Heart left ventricle (tissue), 16 donors: ENCODE results near the gene MALRD1. TPM values are rescaled to one million over a fixed set of nuclear protein-coding genes. Genes with fewer than 3 reads are reported as not detected.

ENCODE experiments used
- ATAC-seq, 4 donors: fragments of 200-7000 bp; cut with Tn5 transposase; one replicate each; pipeline ENCODE4 v1.9.1; 2020 to 2022; ENCODE audit warnings: moderate library complexity in 4 of 4, mild to moderate bottlenecking in 3 of 4, moderate number of reproducible peaks in 1 of 4
- DNase-seq, 5 donors: peaks; one replicate each; pipeline ENCODE4 v3.0.0-alpha.2; 2020
- H3K27ac ChIP-seq, 12 donors: fragments of 200-600 bp; sonication (generic) in 4 of 12; one replicate each; pipeline versions ENCODE4 v1.5.0 to v1.8.0; 2016 to 2022; ENCODE audit warnings: mild to moderate bottlenecking in 2 of 12
- H3K27me3 ChIP-seq, 9 donors: fragments of 200-600 bp; sonication (generic) in 2 of 9; one replicate each; pipeline versions ENCODE4 v1.5.1 to v1.8.0; 2016 to 2022; ENCODE audit warnings: mild to moderate bottlenecking in 3 of 9
- H3K36me3 ChIP-seq, 9 donors: fragments of 200-600 bp; sonication (generic) in 2 of 9; one replicate each; pipeline versions ENCODE4 v1.5.0 to v1.8.0; 2018 to 2022; ENCODE audit warnings: mild to moderate bottlenecking in 2 of 9
- H3K4me1 ChIP-seq, 12 donors: fragments of 200-600 bp; sonication (generic) in 4 of 12; one replicate each; pipeline versions ENCODE4 v1.5.0 to v1.8.0; 2016 to 2022; ENCODE audit warnings: mild to moderate bottlenecking in 3 of 12
- H3K4me3 ChIP-seq, 12 donors: fragments of 200-600 bp; sonication (generic) in 4 of 12; one replicate each; pipeline versions ENCODE4 v1.5.0 to v1.8.0; 2017 to 2022; ENCODE audit warnings: mild to moderate bottlenecking in 9 of 12, moderate library complexity in 4 of 12
- H3K9me3 ChIP-seq, 12 donors: fragments of 200-600 bp; sonication (generic) in 4 of 12; one replicate each; pipeline versions ENCODE4 v1.5.0 to v1.8.0; 2016 to 2022; ENCODE audit warnings: mild to moderate bottlenecking in 1 of 12
- POLR2A ChIP-seq, 2 donors: fragments of 450-650 bp; IDR thresholded peaks; one replicate each; pipeline ENCODE4 v1.6.1; 2017; ENCODE audit warnings: antibody characterized with exemption in 2 of 2, mild to moderate bottlenecking in 2 of 2, moderate library complexity in 2 of 2
- WGBS, 4 donors: extraction: QIAGEN DNeasy Blood & Tissue Kit in 2 of 4; methylation state at CpG; one replicate each; pipeline versions ENCODE4 v1.1.5 to v1.1.7; 2013 to 2018; 5-methylcytosine and 5-hydroxymethylcytosine counted together
- intact Hi-C, 10 donors: fragments of 100-400 bp; cut with DNase I; formaldehyde crosslinking; loops; one replicate each; pipeline versions ENCODE4 v1.11.1 to v1.14.2; 2022
- polyA plus RNA-seq, 2 donors: library from polyadenylated mRNA; stranded (reverse); fragments of 200-250 nt; gene quantifications; one replicate each; pipeline ENCODE4 v1.2.3, GENCODE V29; 2013
- total RNA-seq, 9 donors: library from RNA; depleted of rRNA in 2 of 9; stranded (reverse); fragments of >200 nt in 2 of 9; fragmentation: NEBNext Ultra II Directional in 3 of 9; extraction: Animal tissue kit (Norgen Biotek cat#: 25700) in 3 of 9; gene quantifications; one replicate each; pipeline versions ENCODE4 v1.1.0 to v1.2.4, GENCODE V29; 2016 to 2023
- TF ChIP-seq, protein P1 (sequence below), 12 donors: fragments of 200-600 bp; sonication (generic) in 4 of 12; IDR thresholded peaks; one replicate each; pipeline versions ENCODE4 v1.5.0 to v1.8.0; 2018 to 2022; ENCODE audit warnings: antibody characterized with exemption in 12 of 12, mild to moderate bottlenecking in 5 of 12
- donor health status: ischemic (EF 13 %, LVEDD 7.1; RV severe dilation, severe dysfunction).
- donor health status: healthy with polysubstance abuse.
- donor health status: DM: no; HTN: yes; CAD: no.
- donor health status: DM: no; HTN: no; CAD: no.
- donor health status: ischemic (EF 25% LVEDD 6.9; RV normal size, moderate dysfunction).
- donor health status: ischemic (EF 25% LVEDD 5.7; RV mildly dilated, moderate dysfunction).
- donor health status: healthy.
- donor health status: DM: yes; HTN: yes; CAD: no.
- donor health status: ischemic (EF 35%, LVEDD 5.7; RV mildly dilated, moderate dysfunction).
- donor health status: nonischemic (EF 11% LVEDD 7.7; RV severe dilation, severe dysfunction).
- donor health status: DM: yes; HTN: yes; CAD: no.
- donor health status: PGD.
- donor health status: ischemic (EF 29% LVEDD 5.4; RV normal size, mild dysfunction).
- donor health status: nonischemic (EF 23%, LVEDD 6.1; RV moderate dilation, normal function).

Gene MALRD1
- total and polyA plus RNA-seq, 11 donors, result 0.12 to 1.1 (median 0.37) TPM; not detected in 1

DNA sequence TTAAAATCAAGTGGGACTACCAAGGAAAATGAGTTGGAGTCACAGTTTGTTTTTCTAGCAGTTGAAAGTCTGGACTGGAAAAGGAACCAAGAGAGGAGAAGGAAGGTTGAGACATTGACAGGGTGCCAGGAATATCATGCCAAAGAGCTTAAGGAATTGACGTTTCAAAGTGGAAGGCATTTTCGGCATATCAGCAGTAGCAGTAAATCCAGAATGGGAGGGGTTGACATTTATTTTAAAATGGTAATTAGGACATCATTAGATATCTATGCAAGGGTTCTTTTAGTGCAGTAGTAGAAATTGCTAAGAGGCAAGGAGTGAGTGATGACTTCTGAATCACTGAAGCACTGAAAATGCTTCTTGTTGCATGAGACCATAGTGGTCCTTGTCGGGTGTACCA is 431.8 kb downstream of the MALRD1 start:
- Histone ChIP-seq H3K4me1 (no peaks in the 10 kb centered on the region), H3K36me3 (no peaks in the 10 kb centered on the region), H3K27me3 (no peaks in the 10 kb centered on the region), H3K4me3 (no peak overlapping the region), H3K9me3 (no peaks in the 10 kb centered on the region), H3K27ac (no peak overlapping the region)
- TF ChIP-seq, protein P1, sequence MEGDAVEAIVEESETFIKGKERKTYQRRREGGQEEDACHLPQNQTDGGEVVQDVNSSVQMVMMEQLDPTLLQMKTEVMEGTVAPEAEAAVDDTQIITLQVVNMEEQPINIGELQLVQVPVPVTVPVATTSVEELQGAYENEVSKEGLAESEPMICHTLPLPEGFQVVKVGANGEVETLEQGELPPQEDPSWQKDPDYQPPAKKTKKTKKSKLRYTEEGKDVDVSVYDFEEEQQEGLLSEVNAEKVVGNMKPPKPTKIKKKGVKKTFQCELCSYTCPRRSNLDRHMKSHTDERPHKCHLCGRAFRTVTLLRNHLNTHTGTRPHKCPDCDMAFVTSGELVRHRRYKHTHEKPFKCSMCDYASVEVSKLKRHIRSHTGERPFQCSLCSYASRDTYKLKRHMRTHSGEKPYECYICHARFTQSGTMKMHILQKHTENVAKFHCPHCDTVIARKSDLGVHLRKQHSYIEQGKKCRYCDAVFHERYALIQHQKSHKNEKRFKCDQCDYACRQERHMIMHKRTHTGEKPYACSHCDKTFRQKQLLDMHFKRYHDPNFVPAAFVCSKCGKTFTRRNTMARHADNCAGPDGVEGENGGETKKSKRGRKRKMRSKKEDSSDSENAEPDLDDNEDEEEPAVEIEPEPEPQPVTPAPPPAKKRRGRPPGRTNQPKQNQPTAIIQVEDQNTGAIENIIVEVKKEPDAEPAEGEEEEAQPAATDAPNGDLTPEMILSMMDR (IDR thresholded peaks at IDR 0.05), result no peak
- TF ChIP-seq POLR2A (IDR thresholded peaks at IDR 0.05), result no peak
- intact Hi-C loops, result no loop called here
- 40 to 55% (median 50%) methylated on average over 3 of the region's 3 CpGs for WGBS, 4 donors
- DNase-seq (no peak), ATAC-seq (no peak)

GRCh38 chr10:19483421-19483820 is 434.8 kb downstream of the MALRD1 start:
- no peaks in the 10 kb centered on the region for H3K27me3 ChIP-seq
- no peaks in the 10 kb centered on the region for H3K9me3 ChIP-seq
- no peak overlapping the region for H3K27ac ChIP-seq
- no peaks in the 10 kb centered on the region for H3K4me1 ChIP-seq
- ATAC-seq (no peak), DNase-seq (no peak)
- no peaks in the 10 kb centered on the region for H3K36me3 ChIP-seq
- H3K4me3 ChIP-seq, result no peak overlapping the region
- intact Hi-C loops, result no loop called here
- TF ChIP-seq, protein P1 (IDR thresholded peaks at IDR 0.05), result no peak
- TF ChIP-seq POLR2A (IDR thresholded peaks at IDR 0.05), result no peak
- WGBS, 4 donors, result 45 to 51% (median 50%) methylated on average over 2 of the region's 2 CpGs

GRCh38 chr10:19488592-19489280 is 440.1 kb downstream of the MALRD1 start:
- H3K27me3 ChIP-seq, result no peaks in the 10 kb centered on the region
- 26 to 36% (median 32%) methylated on average over 23 of the region's 23 CpGs for WGBS, 4 donors
- TF ChIP-seq, protein P1 (IDR thresholded peaks at IDR 0.05), result peak in 3 of 12 donors; percentile 29 to 32 (median 31)
- TF ChIP-seq POLR2A (IDR thresholded peaks at IDR 0.05), result no peak
- H3K9me3 ChIP-seq, result no peaks in the 10 kb centered on the region
- no peaks in the 10 kb centered on the region for H3K4me1 ChIP-seq
- H3K27ac ChIP-seq, result no peak overlapping the region
- intact Hi-C loops, result no loop called here
- DNase-seq (peak; percentile 12 to 69 (median 41)), ATAC-seq (peak in 3 of 4 donors; percentile 20 to 79 (median 49))
- H3K36me3 ChIP-seq, result no peaks in the 10 kb centered on the region
- peak overlapping the region in 11 of 12 donors; percentile 4 to 57 (median 32) for H3K4me3 ChIP-seq

DNA sequence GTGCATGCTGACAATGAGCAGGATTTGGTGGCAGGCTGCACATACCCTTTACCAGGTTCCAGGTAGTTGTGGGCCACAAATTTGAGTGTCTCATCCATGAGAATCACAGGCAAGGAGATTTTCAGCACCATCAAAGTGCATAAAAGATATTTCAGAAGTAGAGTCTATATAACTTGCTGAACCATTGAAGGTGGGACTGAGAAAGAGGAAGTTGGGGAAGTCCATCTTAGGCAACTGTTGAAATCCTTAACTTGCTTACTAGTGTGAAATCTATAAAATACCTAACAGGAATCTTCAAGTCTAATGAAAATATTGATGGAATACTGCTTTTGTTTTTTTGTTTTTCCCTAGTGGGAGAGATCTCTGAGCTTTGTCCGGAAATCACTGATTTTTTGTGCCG is 442.6 kb downstream of the MALRD1 start:
- no peaks in the 10 kb centered on the region for H3K4me1 ChIP-seq
- WGBS, 4 donors, result 87 to 100% (median 91%) methylated on average over 2 of the region's 2 CpGs
- no peaks in the 10 kb centered on the region for H3K27me3 ChIP-seq
- H3K36me3 ChIP-seq, result no peaks in the 10 kb centered on the region
- intact Hi-C loops, result no loop called here
- DNase-seq (no peak), ATAC-seq (no peak)
- no peak overlapping the region for H3K27ac ChIP-seq
- TF ChIP-seq, protein P1 (IDR thresholded peaks at IDR 0.05), result no peak
- no peak for TF ChIP-seq POLR2A (IDR thresholded peaks at IDR 0.05)
- H3K9me3 ChIP-seq, result peaks cover 0 to 3% (median 0%) of the 10 kb centered on the region in 12 donors
- no peak overlapping the region for H3K4me3 ChIP-seq
